A172 (cell line): Measurements from ENCODE around the gene PSMB2. TPM values are rescaled to one million over a fixed set of nuclear protein-coding genes. Genes with fewer than 3 reads are reported as not detected.
A peak's percentile ranks its signal among the peaks of the same experiment; 100 is the strongest.

Experiments used
- DNase-seq: peaks from one replicate; pipeline ENCODE4 v3.0.0-alpha.2; 2015; ENCODE audit warnings: low spot score
- total RNA-seq: library from RNA; depleted of rRNA; stranded (reverse); fragments of >200 nt; shearing (Covaris generic); gene quantifications from 2 replicates; pipeline ENCODE4 v1.2.3, GENCODE V29; 2014

The PSMB2 gene
- total RNA-seq, 1 experiment from 2014 or later, result 46.6 TPM

DNA sequence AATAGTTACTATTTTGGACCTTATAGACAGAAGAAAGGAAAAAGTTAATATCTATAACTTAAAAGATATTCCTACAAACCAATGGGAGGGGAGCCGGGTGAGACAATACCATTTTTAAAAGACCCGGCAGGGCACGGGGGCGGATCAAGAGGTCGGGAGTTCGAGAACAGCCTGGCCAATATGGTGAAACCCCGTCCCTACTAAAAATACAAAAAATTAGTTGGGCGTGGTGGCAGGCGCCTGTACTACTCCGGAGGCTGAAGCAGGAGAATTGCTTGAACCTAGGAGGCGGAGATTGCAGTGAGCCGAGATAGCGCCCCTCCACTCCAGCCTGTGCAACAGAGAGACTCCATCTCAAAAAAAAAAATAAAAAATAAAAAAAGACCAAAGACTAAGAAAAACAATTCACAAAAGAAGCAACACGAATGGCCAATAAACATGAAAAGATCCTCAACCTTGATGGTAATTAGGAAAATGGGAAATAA lies 1.2 kb upstream of the PSMB2 start:
- no peak for DNase-seq

DNA sequence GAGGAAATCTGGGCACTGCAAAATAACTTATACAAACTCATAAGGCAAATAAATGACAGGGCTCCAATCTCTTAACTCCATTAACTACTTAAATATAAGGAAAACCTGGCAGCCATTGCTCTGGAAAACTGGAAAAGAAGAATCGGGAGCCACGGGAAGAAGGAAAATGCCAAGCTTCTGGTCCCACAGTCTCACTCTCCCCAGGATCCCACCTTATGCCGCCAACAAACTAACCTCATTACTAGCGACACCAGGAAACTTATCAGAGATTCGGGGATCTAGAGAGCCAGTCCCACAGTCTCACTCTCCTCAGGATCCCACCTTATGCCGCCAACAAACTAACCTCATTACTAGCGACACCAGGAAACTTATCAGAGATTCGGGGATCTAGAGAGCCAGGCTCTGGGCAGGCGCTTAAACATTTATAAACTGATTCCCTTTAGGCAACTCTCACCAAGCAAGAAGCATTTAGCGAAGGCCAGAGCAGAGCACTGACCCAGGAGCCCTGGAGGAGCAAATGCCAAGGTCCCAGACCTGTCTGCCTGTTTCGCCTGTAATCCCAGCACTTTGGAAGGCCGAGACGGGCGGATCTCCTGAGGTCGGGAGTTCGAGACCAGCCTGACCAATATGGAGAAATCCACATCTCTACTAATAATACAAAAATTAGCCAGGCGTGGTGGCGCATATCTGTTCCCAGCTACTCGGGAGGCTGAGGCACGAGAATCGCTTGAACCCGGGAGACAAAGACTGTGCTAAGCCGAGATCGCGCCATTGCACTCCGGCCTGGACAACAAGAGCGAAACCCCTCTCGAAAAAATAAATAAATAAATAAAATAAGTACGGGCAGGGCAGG lies 720 bp downstream of the PSMB2 start:
- DNase-seq, result no peak

DNA sequence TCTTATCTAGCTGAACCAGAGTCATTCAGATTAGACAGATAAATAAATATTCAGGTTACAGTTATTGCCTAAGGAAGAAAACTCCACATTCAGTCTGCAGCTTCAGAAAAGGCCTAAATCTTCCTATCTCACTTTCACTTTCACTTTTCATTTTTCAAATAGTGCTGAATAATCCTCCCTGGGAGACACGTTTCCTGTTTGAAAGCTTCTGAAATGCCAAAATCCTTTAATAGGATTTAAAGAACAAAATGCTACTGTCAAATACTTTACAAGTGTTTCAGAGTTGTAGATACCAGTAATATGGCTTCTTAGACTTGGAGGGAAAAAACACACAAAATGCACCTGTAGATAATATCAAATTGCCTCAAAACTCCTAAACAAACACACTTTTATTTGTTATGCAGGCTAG lies 3.9 kb downstream of the PSMB2 start:
- DNase-seq, result peak; percentile 42

DNA sequence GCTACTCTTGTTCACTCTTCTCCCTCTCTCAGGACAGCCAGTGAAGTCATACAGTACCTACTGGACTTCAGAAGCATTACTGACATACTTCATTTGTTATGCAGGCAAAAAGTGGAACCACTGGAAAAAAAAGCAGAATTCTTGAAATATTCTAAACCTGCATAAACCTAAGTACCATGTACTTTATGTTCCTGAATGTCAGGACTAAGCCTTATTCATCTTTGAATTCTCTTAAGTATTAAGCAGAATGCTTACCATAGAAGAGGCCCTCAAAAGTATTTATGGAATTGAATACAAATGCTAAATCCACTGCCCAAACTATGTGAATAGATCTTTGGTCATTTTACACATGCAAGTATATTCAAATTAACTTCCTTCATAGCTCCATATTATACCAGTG lies 7.8 kb downstream of the PSMB2 start:
- no peak for DNase-seq

DNA sequence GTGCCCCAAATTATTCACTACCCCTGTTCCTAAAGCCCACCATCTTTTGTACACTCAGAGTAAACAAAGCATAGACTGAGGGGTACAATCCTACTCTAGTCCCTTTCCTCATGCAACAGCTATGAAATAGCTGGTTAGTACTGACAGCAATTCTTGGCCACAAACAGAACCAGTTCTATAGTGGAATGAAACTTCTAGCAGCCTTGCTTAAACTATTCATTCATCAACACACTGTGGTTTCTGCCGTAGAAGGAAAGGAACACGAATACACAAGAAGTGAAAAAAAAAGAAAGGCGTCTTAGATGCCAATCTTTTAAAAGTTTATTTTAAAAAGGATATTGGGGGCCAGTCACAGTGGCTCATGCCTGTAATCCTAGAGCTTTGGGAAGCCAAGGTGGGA lies 9.9 kb downstream of the PSMB2 start:
- DNase-seq, result no peak

DNA sequence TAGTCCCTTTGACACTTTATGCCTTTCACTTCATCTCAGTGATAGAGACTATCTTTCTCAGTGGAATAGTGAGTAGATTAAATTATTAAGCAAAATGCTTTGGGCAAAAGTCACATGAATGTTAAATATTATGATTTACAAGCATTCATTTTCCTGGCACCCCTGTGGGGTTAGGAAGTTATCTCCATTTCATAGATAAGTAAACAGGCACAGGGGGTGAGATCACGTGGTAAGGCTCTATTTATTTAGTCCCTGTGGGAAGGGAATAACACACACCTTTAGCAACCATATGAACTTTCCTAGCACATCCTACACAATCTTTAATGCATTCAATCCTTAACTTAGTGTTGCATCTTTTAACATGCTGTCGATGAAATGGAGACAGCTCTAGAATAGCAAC lies 12.3 kb downstream of the PSMB2 start:
- no peak for DNase-seq

DNA sequence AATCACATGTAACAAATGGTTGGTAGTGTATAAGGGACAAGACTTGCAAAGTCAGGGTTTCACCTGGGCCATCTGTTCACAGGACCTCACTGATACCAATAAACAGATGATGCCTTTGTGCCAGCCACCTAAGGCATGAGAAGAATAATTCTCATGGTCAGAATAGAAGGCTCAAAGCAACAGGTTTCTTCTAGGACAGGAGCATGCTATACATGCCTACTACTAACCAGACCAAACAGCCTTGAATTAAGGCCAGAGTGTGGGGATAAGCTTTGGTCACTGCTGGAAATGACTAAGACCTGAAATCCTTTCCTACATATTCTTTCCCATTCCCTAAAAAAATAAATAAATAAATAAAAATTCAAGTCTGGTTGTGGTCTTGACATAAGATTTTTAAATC lies 17.5 kb downstream of the PSMB2 start:
- no peak for DNase-seq

DNA sequence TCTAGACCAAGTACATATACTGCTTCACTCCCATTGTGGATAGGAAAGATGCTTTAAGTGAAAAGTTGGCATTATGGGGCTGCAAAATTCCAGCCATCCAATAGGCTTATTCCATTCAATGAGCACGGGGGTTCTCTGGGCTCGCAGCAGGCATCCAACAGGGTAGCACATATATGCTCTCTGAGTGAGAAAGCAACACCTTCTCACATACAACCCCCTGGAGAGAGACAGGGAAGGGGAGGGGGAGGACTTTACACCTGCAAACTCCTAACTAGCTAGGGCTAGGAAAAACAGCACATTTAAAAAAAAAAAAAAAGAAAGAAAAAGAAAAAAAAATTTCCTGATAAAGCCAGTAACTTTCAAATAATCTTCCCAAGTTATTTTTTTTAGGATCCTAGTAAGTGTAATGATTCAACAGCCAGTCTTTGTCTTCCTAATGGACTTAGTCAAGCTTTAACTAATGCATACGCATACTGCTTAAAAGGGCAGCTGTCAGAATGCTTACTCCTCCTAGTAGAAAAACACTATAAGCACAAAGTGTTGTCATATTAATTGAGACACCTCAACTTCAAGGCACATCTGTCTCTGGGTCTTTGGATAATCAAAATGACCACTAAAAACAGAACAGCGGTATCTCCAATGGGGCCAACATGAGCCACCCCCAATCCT lies 18.7 kb downstream of the PSMB2 start:
- DNase-seq, result no peak

DNA sequence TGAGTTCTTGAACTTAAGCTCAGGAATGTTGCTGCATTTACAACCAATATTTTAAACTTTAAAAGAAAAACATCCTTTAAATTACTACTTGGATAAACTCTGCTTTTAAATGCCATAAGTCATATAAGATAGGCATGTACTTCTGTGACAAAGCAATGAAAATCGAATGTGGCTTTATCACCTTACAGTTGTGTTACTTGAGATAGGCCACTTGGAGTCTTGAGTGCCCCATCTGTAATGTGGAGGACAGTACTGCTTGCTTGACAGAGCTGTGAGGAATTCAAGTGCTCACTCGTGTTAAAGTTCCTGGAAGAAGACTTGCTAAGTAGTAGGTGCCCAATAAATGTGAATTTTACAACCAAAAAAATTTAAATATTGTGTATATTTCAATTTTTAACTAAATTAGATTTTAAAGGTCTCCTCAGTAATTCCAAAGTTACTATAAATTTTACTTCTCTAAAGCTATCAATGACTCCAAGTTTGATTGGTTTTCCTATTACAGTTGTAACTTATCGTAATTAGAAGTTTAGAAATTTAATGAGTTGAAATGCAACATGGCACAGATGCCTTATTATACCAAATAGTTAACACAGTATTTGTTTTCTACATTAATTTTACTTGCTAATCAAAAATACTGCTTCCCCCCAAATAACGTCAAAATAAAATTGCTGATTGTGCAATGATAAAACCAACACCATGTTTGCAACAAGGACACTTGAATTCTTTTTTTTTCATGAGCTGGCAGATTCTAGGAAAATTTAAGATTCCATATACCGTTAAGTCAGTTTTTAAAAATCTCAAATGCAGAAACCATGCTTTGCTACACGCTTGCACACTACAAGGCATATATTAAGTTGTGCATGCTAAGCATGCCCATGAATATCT lies 21.8 kb downstream of the PSMB2 start:
- no peak for DNase-seq

DNA sequence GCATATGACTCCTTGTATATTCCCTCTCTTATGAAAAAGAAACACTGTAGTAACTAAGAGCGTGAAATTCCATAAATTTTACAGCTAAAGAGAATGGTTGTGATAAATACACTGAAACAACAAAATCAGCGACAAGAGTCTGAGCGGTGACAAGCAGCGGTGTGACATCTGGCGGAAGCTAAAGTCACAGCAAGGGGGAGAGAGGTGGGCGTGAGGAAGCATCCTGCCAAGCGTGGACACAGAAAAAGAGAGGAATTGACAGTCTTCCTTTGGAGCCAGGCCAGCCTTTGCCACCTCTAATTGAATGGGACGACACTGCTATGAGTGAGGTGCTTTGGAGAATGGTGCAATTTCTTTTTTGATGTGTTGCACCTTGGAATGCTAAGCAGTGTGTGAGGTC lies 25.9 kb downstream of the PSMB2 start:
- no peak for DNase-seq

DNA sequence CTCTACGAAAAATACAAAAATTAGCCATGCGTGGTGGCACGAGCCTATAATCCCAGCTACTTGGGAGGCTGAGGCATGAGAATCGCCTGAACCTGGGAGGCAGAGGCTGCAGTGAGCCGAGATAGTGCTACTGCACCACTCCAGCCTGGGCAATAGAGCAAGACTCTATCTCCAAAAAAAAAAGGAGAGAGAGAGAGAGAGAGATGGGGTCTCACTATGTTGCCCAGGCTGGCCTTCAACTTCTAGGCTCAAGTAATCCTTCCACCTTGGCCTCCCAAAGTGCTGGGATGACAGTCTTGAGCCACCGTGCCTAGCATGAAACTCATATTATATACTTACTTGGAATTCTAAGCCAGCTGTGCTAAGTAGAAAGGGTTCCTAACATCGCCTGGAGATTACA lies 29.7 kb downstream of the PSMB2 start:
- DNase-seq, result no peak

DNA sequence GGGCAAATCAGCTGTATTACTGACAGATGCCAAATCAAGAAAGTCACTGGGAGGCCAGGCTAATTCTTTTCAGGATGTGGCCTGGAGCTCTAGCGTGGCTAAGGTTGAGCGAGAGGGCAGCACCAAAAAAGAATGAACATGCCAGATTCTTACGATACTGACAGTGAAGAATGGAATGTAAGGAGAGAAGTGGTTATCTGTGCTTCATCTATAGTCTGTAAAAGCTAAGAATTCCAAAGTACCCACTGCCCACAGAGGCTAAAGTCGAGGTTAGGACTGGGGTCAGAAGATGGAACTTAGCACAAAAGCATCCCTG lies 35.5 kb downstream of the PSMB2 start:
- DNase-seq, result peak; percentile 8

DNA sequence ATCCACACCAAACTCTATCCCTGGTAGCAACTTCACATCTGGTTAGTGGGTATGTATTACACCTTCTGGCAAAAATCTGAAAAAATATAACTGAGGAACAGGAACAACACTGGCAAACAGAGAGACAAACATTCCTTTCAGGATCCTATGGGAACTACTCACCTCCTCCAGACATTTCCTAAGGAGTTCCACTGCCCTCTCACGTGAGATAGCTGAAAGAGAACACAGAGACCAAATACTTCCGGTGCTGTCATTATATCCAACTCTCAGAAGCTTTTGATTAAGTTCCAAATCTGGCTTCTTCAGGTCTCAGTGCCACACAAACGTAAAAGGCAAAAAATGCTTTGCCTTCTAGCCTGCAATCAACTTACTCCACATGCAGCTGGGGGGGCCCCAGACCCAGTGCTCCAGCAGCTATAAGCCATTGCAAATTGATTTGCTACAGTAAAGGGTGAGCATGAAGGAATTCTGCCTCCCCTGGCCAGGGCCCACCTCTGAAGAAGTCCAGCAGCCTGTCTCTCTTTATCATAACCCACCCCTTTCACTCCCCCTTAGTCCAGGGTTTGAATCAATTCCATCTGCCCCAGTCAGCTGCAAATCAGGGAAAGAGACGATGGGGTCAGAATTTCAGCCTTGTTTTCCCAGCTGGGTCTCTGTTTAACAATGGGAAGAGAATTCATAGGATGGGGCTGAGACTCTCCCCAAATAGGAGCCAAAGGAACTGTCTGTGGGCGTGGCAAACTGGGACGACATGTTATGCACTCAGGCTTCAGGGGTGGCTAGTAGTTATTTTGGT lies 36.1 kb downstream of the PSMB2 start:
- DNase-seq, result no peak

DNA sequence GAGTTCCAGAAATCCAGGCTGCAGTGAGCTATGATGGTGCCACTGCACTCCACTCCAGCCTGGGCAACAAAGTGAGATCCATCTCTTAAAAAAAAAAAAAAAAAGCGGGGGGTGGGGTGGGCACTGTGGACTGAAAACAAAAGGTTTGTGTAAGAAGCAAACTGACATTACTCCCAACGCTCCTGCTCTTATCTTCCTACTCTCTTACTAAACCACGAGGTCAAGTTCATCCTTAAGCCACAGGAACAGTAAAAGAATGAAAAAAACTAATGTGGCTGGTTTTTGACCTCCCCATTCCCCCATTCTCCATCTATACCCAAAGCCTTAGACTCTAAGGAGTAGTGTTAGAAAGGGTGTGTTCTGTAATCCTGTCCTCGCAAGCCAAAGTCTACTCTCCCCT lies 37.4 kb downstream of the PSMB2 start:
- DNase-seq, result no peak

DNA sequence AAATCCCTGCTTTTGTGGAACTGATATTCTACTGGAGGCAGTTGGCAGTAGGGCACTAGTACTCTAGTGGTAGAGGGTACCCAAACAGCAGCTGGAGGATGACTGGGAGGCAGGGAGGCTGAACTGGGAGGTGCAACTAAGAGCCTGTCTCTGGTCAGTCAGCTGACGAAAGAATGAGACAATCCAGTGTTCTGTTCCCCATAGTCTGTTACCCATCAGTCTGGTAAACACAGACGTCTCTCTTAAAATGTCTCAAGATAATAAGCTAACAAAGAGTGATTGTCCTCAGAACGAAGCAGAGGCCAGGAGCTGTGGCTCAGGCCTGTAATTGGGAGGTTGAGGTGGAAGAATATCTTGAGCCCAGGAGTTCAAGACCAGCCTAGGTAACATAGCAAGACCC lies 37.9 kb downstream of the PSMB2 start:
- DNase-seq, result no peak

DNA sequence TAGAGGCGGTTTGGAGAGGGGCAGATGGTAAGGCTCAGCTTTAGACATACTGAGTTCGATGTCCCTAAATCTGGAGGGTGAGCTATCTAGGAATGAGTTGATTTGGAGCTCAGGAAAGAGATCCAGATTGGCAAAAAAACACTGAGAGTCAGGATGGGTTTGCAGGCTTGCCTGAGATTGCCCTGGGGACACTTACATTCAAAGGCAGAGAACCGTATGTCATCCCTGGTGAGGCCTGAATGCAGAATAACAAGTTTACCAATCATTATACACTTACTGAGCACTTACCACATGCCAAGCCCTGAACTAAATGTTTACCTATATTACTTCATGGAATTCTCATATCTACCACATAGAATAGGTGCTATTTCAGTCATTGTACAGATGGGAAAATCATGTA lies 40.7 kb downstream of the PSMB2 start:
- DNase-seq, result no peak

DNA sequence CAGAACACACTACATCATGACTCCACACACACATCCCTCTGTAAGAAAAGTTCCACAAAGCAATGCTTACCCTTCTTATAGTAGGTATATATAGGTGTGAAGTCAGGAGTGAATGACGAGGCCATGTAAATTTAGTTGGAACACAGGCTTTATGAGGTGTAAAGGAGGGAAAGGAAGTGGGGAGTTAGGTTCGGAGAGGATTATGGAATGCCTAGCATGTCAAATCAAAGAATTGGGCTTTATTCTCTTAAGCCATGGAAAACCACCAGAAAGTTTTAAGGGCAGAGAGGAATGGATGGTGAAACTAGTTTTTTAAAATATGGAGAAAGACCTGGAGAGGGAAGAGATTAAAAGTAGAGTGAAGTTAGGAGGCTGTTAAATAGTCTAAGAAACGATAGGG lies 41.9 kb downstream of the PSMB2 start:
- no peak for DNase-seq

DNA sequence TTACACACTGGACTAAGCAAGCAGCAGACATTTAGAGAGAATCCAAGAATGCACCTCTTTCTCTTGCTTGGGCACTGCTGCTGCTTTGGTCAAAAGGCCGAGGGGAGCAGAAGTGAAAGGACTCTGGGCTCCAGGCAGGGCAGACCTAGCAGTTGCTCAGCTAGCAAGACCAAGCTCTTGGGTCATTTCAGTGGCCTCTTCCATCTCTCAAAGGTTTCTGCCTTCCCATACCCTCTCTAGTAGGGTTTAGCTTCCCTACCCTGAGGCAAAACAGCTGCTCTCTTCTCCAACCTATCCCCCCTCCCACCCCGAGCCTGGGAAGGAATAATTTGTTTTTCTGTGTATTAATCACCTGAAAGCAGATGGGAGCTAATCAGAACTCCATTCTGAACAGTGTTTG lies 42.4 kb downstream of the PSMB2 start:
- DNase-seq, result no peak

DNA sequence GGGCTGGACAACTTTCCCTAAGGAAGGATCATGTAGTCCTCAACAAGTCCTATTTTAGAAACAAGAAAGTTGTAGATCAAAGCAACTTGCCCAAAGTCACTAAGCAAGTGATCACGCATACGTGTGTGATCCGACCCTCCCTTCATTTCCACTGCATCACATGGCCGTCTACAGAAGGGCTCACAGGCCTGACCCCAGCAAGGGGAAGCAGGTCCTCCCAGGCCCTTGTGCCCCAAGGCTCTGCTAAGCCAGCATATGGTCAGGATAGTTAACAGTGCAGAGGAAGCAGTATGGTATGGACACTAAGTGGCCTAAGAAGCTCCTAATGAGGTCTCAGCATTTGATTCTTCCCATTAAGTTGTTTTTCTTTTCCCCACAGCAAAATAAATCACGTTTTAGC lies 43.5 kb downstream of the PSMB2 start:
- DNase-seq, result no peak

DNA sequence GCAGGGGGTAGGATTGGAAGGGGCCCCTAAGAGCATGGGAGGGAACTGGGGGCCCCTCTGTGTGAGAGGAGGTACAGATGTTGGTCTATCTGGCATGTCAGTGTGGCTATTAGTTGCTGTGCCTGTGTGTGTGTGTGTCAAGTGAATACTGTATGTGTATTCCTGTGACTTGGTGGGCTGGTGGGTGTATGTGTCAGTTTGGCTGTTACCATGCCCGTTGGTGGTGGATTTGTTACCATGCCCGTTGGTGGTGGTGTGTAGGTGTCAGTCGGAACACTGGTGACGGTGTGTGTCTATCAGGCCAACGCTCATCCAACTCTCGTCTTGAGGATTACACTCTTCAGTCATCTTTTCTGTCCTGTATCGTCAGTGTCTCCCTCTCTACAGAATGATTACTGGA lies 45.6 kb downstream of the PSMB2 start:
- DNase-seq, result no peak

DNA sequence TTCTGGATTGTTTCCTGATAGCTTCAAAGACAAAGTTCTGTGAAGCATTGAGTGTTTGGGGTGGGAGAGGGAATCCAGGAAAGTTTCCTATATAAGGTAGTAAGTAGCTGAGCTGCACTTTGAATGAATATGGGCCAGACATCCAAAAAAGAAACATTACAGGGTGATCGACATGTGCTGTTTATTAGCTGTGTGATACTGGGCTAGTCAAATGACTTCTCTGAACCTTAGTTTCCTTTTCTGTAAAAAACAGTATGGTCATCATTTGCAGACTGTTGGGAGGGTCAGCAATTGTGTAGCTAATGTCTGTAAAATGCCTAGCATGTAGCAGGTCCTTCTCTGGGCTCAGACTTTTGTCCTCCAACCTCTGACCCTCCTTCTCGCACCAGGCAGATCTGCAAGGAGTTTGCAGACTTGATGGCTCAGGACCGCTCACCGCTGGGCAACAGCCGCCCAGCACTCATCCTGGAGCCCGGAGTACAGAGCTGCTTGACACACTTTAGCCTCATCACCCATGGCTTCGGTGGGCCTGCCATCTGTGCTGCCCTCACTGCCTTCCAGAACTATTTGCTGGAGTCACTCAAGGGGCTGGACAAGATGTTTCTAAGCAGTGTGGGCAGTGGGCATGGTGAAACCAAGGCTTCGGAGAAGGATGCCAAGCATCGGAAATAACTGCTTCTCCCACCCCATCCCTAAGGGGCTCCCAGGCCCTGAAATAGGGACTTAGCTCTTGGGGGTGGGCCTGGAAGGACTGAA lies 47.1 kb downstream of the PSMB2 start:
- no peak for DNase-seq
